Mucosa of rectum (tissue), 2 donors: ENCODE data around the gene PKNOX2.

Experiments used
- H3K27ac ChIP-seq, 2 donors: one replicate each; pipeline ENCODE4 v1.7.0; 2013; ENCODE audit warnings: inconsistent platforms in 2 of 2, low read depth in 2 of 2, low read length in 2 of 2
- H3K27me3 ChIP-seq, 2 donors: one replicate each; pipeline ENCODE4 v1.7.0; 2013; ENCODE audit warnings: low read length in 2 of 2; ENCODE audit not compliant: control insufficient read depth in 2 of 2, insufficient read depth in 2 of 2
- H3K36me3 ChIP-seq, 2 donors: one replicate each; pipeline ENCODE4 v1.7.0; 2013; ENCODE audit warnings: low read length in 2 of 2; ENCODE audit not compliant: control insufficient read depth in 2 of 2, insufficient read depth in 2 of 2
- H3K4me1 ChIP-seq, 2 donors: one replicate each; pipeline ENCODE4 v1.7.0; 2013; ENCODE audit warnings: low read length in 2 of 2, mild to moderate bottlenecking in 1 of 2; ENCODE audit not compliant: control insufficient read depth in 2 of 2, insufficient read depth in 2 of 2
- H3K4me3 ChIP-seq, 2 donors: one replicate each; pipeline ENCODE4 v1.7.0; 2013; ENCODE audit warnings: low read length in 2 of 2
- H3K9ac ChIP-seq, 2 donors: one replicate each; pipeline ENCODE4 v1.7.0; 2013; ENCODE audit warnings: low read length in 2 of 2, low read depth in 1 of 2, mild to moderate bottlenecking in 1 of 2
- H3K9me3 ChIP-seq, 2 donors: one replicate each; pipeline ENCODE4 v1.7.0; 2013; ENCODE audit warnings: low read length in 2 of 2; ENCODE audit not compliant: control insufficient read depth in 2 of 2
- donor health status: healthy.
- donor health status: Normal muscosa, but diverticular disease.

The PKNOX2 gene

GRCh38 chr11:125359130-125359529 is 194.6 kb downstream of the PKNOX2 start:
- H3K4me1 ChIP-seq = no peaks in the 10 kb centered on the region
- H3K27ac ChIP-seq = no peak overlapping the region
- H3K4me3 ChIP-seq = no peak overlapping the region

DNA sequence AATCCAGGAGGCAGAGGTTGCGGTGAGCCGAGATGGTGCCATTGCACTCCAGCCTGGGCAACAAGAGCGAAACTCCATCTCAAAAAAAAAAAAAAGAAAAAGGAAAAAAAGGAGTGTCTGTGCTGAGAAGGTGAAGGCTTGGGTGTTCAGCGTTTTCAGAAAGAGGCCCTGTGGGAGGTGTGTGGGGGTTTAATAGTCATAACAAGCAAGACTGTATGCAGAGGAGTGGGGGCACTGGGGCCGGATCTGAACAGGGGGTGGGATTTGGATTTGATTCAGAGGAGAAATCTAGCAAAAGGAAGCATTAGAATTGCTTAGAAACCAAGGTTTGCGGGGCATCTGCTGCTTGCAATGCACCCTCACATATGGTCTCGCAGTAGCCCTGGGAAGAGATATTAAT is 195.5 kb downstream of the PKNOX2 start:
- H3K27me3 ChIP-seq = no peaks in the 10 kb centered on the region
- no peak overlapping the region for H3K27ac ChIP-seq
- no peaks in the 10 kb centered on the region for H3K9me3 ChIP-seq
- no peaks in the 10 kb centered on the region for H3K4me1 ChIP-seq
- H3K9ac ChIP-seq = no peak overlapping the region
- H3K36me3 ChIP-seq = no peaks in the 10 kb centered on the region
- no peak overlapping the region for H3K4me3 ChIP-seq

More at GRCh38 chr11:125359130-125359529, 194.6 kb downstream of the PKNOX2 start:
- no peaks in the 10 kb centered on the region for H3K36me3 ChIP-seq
- no peak overlapping the region for H3K9ac ChIP-seq
- no peaks in the 10 kb centered on the region for H3K9me3 ChIP-seq
- no peaks in the 10 kb centered on the region for H3K27me3 ChIP-seq

- no peaks in the 10 kb centered on the region for H3K27me3 ChIP-seq
- no peaks in the 10 kb centered on the region for H3K9me3 ChIP-seq
- no peak overlapping the region for H3K27ac ChIP-seq
- H3K9ac ChIP-seq = no peak overlapping the region
- no peaks in the 10 kb centered on the region for H3K4me1 ChIP-seq
- H3K4me3 ChIP-seq = no peak overlapping the region
- no peaks in the 10 kb centered on the region for H3K36me3 ChIP-seq
Measured at GRCh38 chr11:125364121-125364826, 199.7 kb downstream of the PKNOX2 start.

GRCh38 chr11:125365196-125365931 is 200.8 kb downstream of the PKNOX2 start:
- Histone ChIP-seq H3K27ac (no peak overlapping the region), H3K36me3 (no peaks in the 10 kb centered on the region), H3K27me3 (no peaks in the 10 kb centered on the region), H3K9ac (no peak overlapping the region), H3K9me3 (no peaks in the 10 kb centered on the region), H3K4me1 (no peaks in the 10 kb centered on the region), H3K4me3 (no peak overlapping the region)

DNA sequence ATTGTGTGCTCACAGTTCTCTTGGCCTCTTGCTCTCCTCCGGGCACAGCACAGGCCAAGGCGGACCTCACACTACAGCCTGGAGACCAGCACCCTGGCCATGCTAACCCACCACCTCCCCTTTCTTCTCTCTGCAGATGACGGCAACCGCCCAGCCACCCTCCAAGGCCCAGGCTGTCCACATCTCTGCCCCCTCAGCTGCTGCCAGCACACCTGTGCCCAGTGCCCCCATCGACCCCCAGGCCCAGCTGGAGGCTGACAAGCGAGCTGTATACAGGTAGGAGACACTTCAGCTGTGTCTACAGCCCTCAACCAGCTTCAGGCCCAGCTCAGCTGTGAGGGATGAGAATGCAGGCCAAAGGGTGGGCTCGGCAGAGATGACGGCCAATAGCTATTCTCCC is 203.2 kb downstream of the PKNOX2 start:
- Histone ChIP-seq H3K27ac (no peak overlapping the region), H3K27me3 (peaks cover 0 to 2% of the 10 kb centered on the region in 2 donors), H3K36me3 (no peaks in the 10 kb centered on the region), H3K4me3 (no peak overlapping the region), H3K4me1 (no peaks in the 10 kb centered on the region), H3K9me3 (no peaks in the 10 kb centered on the region), H3K9ac (no peak overlapping the region)

DNA sequence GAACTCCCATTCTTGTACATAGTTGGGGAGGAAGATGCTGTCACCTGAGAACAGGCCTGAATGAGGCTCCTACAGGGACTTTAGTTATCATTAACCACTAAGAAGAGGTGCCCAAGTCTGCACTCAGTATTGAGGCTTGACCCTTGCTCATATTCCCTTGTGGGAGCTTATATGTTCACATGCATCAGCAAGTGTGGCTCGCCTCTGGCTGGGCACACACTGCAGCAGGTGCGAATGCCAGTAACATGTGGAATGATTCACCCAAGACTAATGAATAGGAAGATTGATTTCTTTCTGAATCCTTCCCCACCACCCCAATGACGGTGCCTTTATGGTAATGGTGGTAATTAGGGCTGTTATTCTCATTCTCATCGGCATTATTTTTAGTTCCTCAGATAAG is 204.2 kb downstream of the PKNOX2 start:
- Histone ChIP-seq H3K9me3 (no peaks in the 10 kb centered on the region), H3K4me1 (no peaks in the 10 kb centered on the region), H3K36me3 (no peaks in the 10 kb centered on the region), H3K9ac (no peak overlapping the region), H3K27me3 (peaks cover 0 to 2% of the 10 kb centered on the region in 2 donors), H3K4me3 (no peak overlapping the region), H3K27ac (no peak overlapping the region)

- Histone ChIP-seq H3K9ac (no peak overlapping the region), H3K36me3 (no peaks in the 10 kb centered on the region), H3K27me3 (peaks cover 0 to 2% of the 10 kb centered on the region in 2 donors), H3K9me3 (no peaks in the 10 kb centered on the region), H3K27ac (no peak overlapping the region), H3K4me3 (no peak overlapping the region), H3K4me1 (no peaks in the 10 kb centered on the region)
Measured at GRCh38 chr11:125369808-125370207, 205.3 kb downstream of the PKNOX2 start.

DNA sequence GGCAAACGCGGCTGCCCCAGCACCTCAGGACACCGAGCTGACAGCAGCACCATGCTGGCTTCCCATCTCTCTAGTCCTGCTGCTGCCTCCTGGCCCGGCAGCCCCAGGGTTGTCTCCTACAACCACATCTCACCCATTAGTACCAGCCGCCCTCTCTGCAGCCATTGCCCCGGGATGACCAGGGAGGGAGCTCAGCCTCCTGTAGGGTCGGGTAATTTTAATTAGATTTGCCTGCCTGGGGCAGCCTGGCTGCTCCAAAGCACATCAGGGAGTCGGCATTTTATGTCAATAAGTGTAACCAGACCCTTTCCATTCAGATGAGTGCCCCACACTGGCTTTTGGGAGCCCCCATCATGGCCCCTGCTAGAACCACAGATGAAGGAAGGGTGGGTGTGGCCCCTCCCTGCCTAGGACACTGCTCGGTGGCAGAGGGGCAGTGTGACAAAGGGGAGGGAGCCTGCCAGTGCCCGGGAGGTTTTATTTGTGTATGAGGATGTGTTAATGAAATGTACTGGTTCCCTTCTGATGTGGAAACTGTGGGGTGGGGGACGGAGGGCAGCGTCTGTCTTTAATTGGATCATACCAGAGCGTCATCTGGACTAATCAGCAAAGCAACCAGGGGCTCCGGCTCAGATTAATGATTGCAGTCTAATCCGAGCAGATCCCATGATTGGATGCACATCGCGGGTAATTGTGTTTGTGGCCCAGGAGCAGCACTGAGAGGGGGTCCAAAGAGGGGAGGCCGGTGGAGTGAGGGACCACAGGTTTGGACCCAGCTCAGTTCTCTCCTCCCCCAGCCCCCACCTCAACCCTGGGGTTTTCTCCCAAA is 206.2 kb downstream of the PKNOX2 start:
- Histone ChIP-seq H3K36me3 (no peaks in the 10 kb centered on the region), H3K9me3 (no peaks in the 10 kb centered on the region), H3K27ac (no peak overlapping the region), H3K27me3 (peaks cover 0 to 2% of the 10 kb centered on the region in 2 donors), H3K4me3 (no peak overlapping the region), H3K4me1 (no peaks in the 10 kb centered on the region), H3K9ac (no peak overlapping the region)

- no peaks in the 10 kb centered on the region for H3K36me3 ChIP-seq
- peaks cover 0 to 2% of the 10 kb centered on the region in 2 donors for H3K4me1 ChIP-seq
- H3K27me3 ChIP-seq = peaks cover 0 to 2% of the 10 kb centered on the region in 2 donors
- H3K9ac ChIP-seq = no peak overlapping the region
- H3K27ac ChIP-seq = no peak overlapping the region
- no peaks in the 10 kb centered on the region for H3K9me3 ChIP-seq
- H3K4me3 ChIP-seq = no peak overlapping the region
Measured at GRCh38 chr11:125371431-125371935, 206.9 kb downstream of the PKNOX2 start.

- peaks cover 0 to 2% of the 10 kb centered on the region in 2 donors for H3K4me1 ChIP-seq
- no peak overlapping the region for H3K4me3 ChIP-seq
- no peak overlapping the region for H3K9ac ChIP-seq
- H3K27ac ChIP-seq = no peak overlapping the region
- no peaks in the 10 kb centered on the region for H3K36me3 ChIP-seq
- H3K27me3 ChIP-seq = peaks cover 0 to 2% of the 10 kb centered on the region in 2 donors
- H3K9me3 ChIP-seq = no peaks in the 10 kb centered on the region
Measured at GRCh38 chr11:125372088-125372487, 207.5 kb downstream of the PKNOX2 start.
